Esophagus squamous epithelium (tissue), 5 donors: ENCODE measurements around the gene GYS1. TPM values are rescaled to one million over a fixed set of nuclear protein-coding genes. Genes with fewer than 3 reads are reported as not detected.
"Not testable (repeated sequence)": the region's sequence is repeated elsewhere in the genome, so short reads cannot be mapped to it uniquely, and the experiment has no call there.

Source experiments
- DNase-seq: peaks from one replicate; lab custom pipeline; 2025; lab: John Stamatoyannopoulos, UW
- H3K27ac ChIP-seq, 4 donors: fragments of 200-600 bp; sonication (generic); one replicate each; pipeline ENCODE4 v1.5.1; 2016 to 2019; ENCODE audit warnings: mild to moderate bottlenecking in 1 of 4
- H3K27me3 ChIP-seq, 4 donors: fragments of 200-600 bp; sonication (generic); 1 replicate in 3 of 4; 2 replicates in 1 of 4; pipeline versions ENCODE4 v1.5.1 to v1.6.0; 2017 to 2021; ENCODE audit warnings: antibody characterized with exemption in 1 of 4
- H3K36me3 ChIP-seq, 3 donors: fragments of 200-600 bp; sonication (generic); one replicate each; pipeline ENCODE4 v1.5.1; 2016 to 2019
- H3K4me1 ChIP-seq, 3 donors: fragments of 200-600 bp; sonication (generic); one replicate each; pipeline ENCODE4 v1.5.1; 2017 to 2019
- H3K4me3 ChIP-seq, 4 donors: fragments of 200-600 bp; sonication (generic); 1 replicate in 3 of 4; 2 replicates in 1 of 4; pipeline ENCODE4 v1.5.1; 2016 to 2019; ENCODE audit warnings: mild to moderate bottlenecking in 2 of 4, moderate library complexity in 1 of 4
- H3K9me3 ChIP-seq, 3 donors: fragments of 200-600 bp; sonication (generic); one replicate each; pipeline ENCODE4 v1.5.1; 2016 to 2019
- POLR2A ChIP-seq, 4 donors: fragments of 450-650 bp; IDR thresholded peaks; one replicate each; pipeline ENCODE4 v1.6.1; 2017; ENCODE audit warnings: antibody characterized with exemption in 4 of 4, mild to moderate bottlenecking in 4 of 4, moderate library complexity in 3 of 4
- WGBS, 2 donors: methylation state at CpG; one replicate each; pipeline ENCODE4 v1.1.5; 2018; 5-methylcytosine and 5-hydroxymethylcytosine counted together
- intact Hi-C: fragments of 100-400 bp; cut with DNase I; formaldehyde crosslinking; loops from one replicate; pipeline ENCODE4 v1.15.0; 2022
- total RNA-seq, 4 donors: library from RNA; depleted of rRNA; stranded (reverse); fragments of >200 nt; gene quantifications; one replicate each; pipeline ENCODE4 v1.1.0, GENCODE V29; 2016
- TF ChIP-seq, protein P1 (sequence below), 6 experiments: fragments of 450-650 bp in 4 of 6; fragments of 200-600 bp in 2 of 6; sonication (generic) in 2 of 6; IDR thresholded peaks; one replicate each; pipeline ENCODE4 v1.5.1; 2016 to 2019; ENCODE audit warnings: antibody characterized with exemption in 6 of 6, mild to moderate bottlenecking in 4 of 6, moderate library complexity in 4 of 6
- donor health status: DM: yes; HTN: yes; CAD: no.

Gene GYS1
- total RNA-seq, 4 donors from 2014 or later, result 30.6 to 47.6 (median 39.5) TPM

DNA sequence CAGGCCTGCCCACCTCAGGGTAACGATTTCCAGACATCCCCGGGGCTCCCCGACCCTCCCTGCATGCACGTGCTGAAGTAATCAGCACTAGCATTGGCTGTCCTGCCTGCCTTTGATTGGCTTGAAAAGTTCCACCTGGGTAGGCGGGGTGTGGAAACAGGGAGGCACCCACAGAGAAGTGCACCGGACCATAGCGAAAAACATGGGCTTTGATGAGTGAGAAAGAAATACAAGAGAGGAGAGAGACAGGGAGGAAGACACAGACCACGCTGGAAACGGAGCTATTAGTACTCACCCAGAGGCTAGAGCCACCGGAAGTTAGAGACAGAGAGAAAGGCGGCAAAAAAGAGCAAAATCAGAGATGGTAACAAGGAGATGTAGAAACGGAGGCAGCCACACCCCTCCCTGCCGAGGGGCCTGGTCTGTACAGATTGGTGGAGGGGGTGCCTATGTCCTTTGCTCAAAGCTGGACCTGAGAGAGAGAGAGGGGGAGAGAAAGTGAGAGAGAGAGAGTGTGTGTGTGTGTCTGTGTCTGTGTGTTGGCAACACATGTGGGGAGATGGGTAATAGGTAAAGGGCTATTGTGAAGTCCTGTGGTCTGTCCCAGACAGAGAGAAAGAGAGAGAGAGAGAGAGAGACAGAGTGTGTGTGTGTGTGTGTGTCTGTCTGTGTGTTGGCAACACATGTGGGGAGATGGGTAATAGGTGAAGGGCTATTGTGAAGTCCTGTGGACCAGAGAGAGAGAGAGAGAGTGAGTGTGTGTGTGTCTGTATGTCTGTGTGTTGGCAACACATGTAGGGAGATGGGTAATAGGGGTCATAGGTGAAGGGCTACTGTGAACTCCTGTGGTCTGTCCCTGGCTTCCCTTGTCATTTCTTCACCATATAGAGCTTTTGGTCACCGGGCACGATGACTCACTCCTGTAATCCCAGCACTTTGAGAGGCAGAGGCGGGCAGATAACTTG lies 28.1 kb upstream of the GYS1 start:
- TF ChIP-seq POLR2A (IDR thresholded peaks at IDR 0.05), result no peak
- TF ChIP-seq, protein P1, sequence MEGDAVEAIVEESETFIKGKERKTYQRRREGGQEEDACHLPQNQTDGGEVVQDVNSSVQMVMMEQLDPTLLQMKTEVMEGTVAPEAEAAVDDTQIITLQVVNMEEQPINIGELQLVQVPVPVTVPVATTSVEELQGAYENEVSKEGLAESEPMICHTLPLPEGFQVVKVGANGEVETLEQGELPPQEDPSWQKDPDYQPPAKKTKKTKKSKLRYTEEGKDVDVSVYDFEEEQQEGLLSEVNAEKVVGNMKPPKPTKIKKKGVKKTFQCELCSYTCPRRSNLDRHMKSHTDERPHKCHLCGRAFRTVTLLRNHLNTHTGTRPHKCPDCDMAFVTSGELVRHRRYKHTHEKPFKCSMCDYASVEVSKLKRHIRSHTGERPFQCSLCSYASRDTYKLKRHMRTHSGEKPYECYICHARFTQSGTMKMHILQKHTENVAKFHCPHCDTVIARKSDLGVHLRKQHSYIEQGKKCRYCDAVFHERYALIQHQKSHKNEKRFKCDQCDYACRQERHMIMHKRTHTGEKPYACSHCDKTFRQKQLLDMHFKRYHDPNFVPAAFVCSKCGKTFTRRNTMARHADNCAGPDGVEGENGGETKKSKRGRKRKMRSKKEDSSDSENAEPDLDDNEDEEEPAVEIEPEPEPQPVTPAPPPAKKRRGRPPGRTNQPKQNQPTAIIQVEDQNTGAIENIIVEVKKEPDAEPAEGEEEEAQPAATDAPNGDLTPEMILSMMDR (IDR thresholded peaks at IDR 0.05), result no peak
- peaks cover 0 to 35% (median 20%) of the 10 kb centered on the region in 3 donors for H3K4me1 ChIP-seq
- 19 to 34% methylated on average over 12 to 13 of the region's 16 CpGs for WGBS, 2 donors

DNA sequence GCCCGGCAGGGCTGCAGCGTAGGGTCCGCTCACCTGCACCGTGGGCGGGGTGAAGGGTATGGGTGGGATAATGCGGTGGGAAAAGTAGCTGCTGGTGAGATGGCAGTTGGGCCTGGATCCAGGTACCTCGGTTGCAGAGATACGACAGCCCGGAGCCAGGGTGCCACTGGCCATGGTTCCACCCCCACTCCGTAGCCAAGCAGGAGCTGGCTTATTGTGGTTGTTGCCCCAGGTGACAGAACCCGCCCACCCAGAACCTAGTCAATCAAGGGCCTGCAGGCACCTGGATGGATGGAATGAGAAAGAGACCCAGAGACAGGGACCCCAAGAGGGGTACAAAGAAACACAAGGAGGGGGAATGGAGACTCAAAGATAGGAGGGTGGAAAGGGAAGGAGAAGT lies 27.2 kb upstream of the GYS1 start:
- Histone ChIP-seq H3K27me3 (peaks cover 0 to 38% (median 0%) of the 10 kb centered on the region in 4 donors), H3K9me3 (no peaks in the 10 kb centered on the region), H3K27ac (no peak overlapping the region), H3K4me3 (no peak overlapping the region), H3K4me1 (peaks cover 0 to 35% (median 20%) of the 10 kb centered on the region in 3 donors), H3K36me3 (peaks cover 0 to 16% (median 5%) of the 10 kb centered on the region in 3 donors)
- intact Hi-C loops, result no loop called here
- TF ChIP-seq, protein P1 (IDR thresholded peaks at IDR 0.05), result no peak
- TF ChIP-seq POLR2A (IDR thresholded peaks at IDR 0.05), result no peak
- WGBS, 2 donors, result 73 to 80% methylated on average over 1 to 10 of the region's 11 CpGs
- DNase-seq, result no peak

More for the DNA sequence above, 28.1 kb upstream of the GYS1 start:
- Histone ChIP-seq H3K36me3 (peaks cover 0 to 7% (median 2%) of the 10 kb centered on the region in 3 donors), H3K9me3 (no peaks in the 10 kb centered on the region), H3K27me3 (peaks cover 0 to 41% (median 0%) of the 10 kb centered on the region in 4 donors), H3K27ac (no peak overlapping the region), H3K4me3 (no peak overlapping the region)
- intact Hi-C loops, result no loop called here
- no peak for DNase-seq

DNA sequence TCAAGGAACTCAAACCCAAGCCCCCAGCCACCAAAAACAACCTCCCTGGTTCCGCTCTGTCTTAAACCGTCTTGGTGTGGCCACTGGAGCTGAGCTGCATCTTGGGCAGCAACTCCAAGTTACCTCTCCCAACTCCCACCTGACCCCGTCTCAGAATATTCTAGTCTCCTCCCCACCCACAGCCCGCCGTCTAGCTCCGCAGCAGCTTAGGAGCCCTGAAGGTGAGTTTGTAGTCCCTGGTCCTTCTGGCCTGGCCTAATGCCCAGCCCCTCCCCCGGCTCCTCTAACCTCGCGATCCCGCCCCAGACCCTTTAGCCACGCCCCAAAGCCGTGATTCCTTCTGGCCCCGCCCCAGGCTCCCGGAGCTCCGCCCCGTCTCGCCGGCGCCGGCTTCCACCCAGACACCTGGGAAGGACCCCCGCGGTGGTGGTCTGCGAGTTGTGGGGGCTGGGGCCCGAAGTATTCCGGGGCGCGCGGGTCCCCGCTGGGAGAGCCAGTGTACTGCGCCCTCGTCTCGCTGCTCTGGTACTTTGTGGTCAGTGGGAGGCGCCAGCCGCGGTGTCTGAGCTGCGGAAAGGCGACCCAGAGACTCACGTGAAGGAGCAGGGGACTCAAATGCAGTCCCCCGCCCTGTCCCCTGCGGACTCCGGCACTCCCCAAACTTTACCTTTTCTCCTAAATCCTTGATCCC lies 26.3 kb upstream of the GYS1 start:
- DNase-seq, result no peak
- Histone ChIP-seq H3K4me1 (peaks cover 0 to 35% (median 20%) of the 10 kb centered on the region in 3 donors), H3K27ac (no peak overlapping the region), H3K4me3 (peak overlapping the region; percentile 21 to 68 (median 48)), H3K36me3 (peaks cover 0 to 25% (median 5%) of the 10 kb centered on the region in 3 donors), H3K27me3 (peaks cover 0 to 38% (median 0%) of the 10 kb centered on the region in 4 donors), H3K9me3 (no peaks in the 10 kb centered on the region)
- intact Hi-C loops, result no loop called here
- WGBS, 2 donors, result 17 to 36% methylated on average over 12 to 23 of the region's 41 CpGs
- TF ChIP-seq, protein P1 (IDR thresholded peaks at IDR 0.05), result no peak
- TF ChIP-seq POLR2A (IDR thresholded peaks at IDR 0.05), result no peak

DNA sequence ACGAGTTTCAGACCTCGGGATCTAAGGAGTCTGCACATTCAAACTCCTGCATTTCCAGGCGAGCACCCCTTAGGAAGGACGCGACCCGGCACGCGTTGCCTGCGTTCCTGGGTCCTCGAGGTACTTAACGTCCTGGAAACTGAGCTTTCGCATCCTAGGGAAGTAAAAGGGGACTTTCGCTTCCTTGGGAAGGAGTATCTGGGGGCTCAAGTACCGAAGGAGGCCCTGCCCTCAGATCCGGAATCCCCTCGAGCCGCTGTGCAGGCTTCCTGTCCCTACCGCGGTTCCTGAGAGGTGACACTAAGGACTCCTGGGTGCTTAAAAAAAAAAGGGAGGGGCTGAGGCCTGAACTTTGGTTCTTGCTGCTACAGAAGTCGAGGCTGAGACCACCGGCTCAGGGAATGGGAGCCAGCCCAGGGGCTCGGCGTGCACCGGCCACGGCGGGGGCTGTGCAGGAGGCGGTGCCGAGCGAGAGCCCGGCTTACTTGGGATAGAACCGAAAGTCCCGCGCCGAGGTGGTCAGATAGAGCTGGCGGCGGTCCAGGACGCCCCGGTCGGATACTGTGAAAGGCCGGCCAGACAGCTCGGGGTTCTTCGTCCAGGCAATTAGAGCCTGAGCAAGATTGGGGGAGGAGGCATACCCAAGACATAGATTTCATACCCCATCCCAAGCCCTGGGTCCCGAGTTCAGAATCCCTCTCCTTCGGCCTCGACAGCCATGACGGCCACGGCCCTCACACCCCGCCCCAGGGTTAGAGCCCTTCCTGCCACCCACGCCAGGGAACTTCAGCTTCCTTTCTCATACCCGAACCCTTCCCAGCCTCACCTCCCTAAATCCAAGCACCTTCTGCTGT lies 25.5 kb upstream of the GYS1 start:
- intact Hi-C loops, H3K27ac ChIP-seq, DNase-seq, H3K9me3 ChIP-seq: not testable (repeated sequence)
- peak overlapping the region; percentile 21 to 68 (median 48) for H3K4me3 ChIP-seq
- WGBS, 2 donors, result 1 to 13% methylated on average over 25 to 27 of the region's 50 CpGs
- peaks cover 0 to 35% (median 20%) of the 10 kb centered on the region in 3 donors for H3K4me1 ChIP-seq
- peaks cover 0 to 38% (median 0%) of the 10 kb centered on the region in 4 donors for H3K27me3 ChIP-seq
- peaks cover 0 to 33% (median 5%) of the 10 kb centered on the region in 3 donors for H3K36me3 ChIP-seq
